HG03135 (cell line): ENCODE results near the gene FXN.
"Not testable (repeated sequence)": the region's sequence is repeated elsewhere in the genome, so short reads cannot be mapped to it uniquely, and the experiment has no call there.

Source experiments
- ATAC-seq: cut with Tn5 transposase; IDR thresholded peaks from one replicate; pipeline ENCODE4 v1.9.1; 2021; ENCODE audit warnings: mild to moderate bottlenecking, moderate library complexity; ENCODE audit not compliant: unreplicated experiment

FXN gene

GRCh38 chr9:69065660-69066059, 30.1 kb downstream of the FXN start:
- no peak for ATAC-seq

GRCh38 chr9:69066955-69067354, 31.4 kb downstream of the FXN start:
- no peak for ATAC-seq

- ATAC-seq, result no peak
Observed at GRCh38 chr9:69070201-69070600, 34.6 kb downstream of the FXN start.

- no peak for ATAC-seq
Observed at GRCh38 chr9:69071059-69071458, 35.5 kb downstream of the FXN start.

- ATAC-seq, result no peak
Observed at GRCh38 chr9:69073103-69073502, 37.6 kb downstream of the FXN start.

GRCh38 chr9:69074801-69075200, 39.2 kb downstream of the FXN start:
- no peak for ATAC-seq

- no peak for ATAC-seq
Observed at GRCh38 chr9:69076550-69076949, 41.0 kb downstream of the FXN start.

- ATAC-seq, result no peak
Observed at GRCh38 chr9:69078069-69078468, 42.5 kb downstream of the FXN start.

- ATAC-seq, result no peak
Observed at GRCh38 chr9:69078581-69078980, 43.0 kb downstream of the FXN start.

- ATAC-seq, result no peak
Observed at GRCh38 chr9:69079186-69079585, 43.6 kb downstream of the FXN start.

GRCh38 chr9:69081261-69081660, 45.7 kb downstream of the FXN start:
- no peak for ATAC-seq

- no peak for ATAC-seq
Observed at GRCh38 chr9:69083321-69083720, 47.8 kb downstream of the FXN start.

GRCh38 chr9:69085569-69086283, 50.2 kb downstream of the FXN start:
- no peak for ATAC-seq

GRCh38 chr9:69086312-69086711, 50.8 kb downstream of the FXN start:
- ATAC-seq, result no peak

GRCh38 chr9:69086769-69087168, 51.2 kb downstream of the FXN start:
- ATAC-seq, result no peak

- no peak for ATAC-seq
Observed at GRCh38 chr9:69089082-69089481, 53.5 kb downstream of the FXN start.

GRCh38 chr9:69089491-69089890, 53.9 kb downstream of the FXN start:
- no peak for ATAC-seq

GRCh38 chr9:69090140-69090750, 54.7 kb downstream of the FXN start:
- ATAC-seq, result no peak

GRCh38 chr9:69090946-69091345, 55.4 kb downstream of the FXN start:
- ATAC-seq, result no peak

GRCh38 chr9:69093471-69094103, 58.0 kb downstream of the FXN start:
- ATAC-seq, result no peak

- ATAC-seq, result not testable (repeated sequence)
Observed at GRCh38 chr9:69094361-69095135, 59.0 kb downstream of the FXN start.

- ATAC-seq, result no peak
Observed at GRCh38 chr9:69097064-69097463, 61.5 kb downstream of the FXN start.
